Activated CD4-positive, alpha-beta T cell treated with anti-CD3 and anti-CD28 coated beads, Interleukin-2, amount 50 U/mL, for 24 hours (primary cell): ENCODE data around the gene CDH15.
A peak's percentile ranks its signal among the peaks of the same experiment; 100 is the strongest.

Experiments
- DNase-seq, 2 donors: peaks; one replicate each; pipeline ENCODE4 v3.0.0-alpha.2; 2020; ENCODE audit warnings: low read depth in 1 of 2, low spot score in 1 of 2

CDH15 gene

DNA sequence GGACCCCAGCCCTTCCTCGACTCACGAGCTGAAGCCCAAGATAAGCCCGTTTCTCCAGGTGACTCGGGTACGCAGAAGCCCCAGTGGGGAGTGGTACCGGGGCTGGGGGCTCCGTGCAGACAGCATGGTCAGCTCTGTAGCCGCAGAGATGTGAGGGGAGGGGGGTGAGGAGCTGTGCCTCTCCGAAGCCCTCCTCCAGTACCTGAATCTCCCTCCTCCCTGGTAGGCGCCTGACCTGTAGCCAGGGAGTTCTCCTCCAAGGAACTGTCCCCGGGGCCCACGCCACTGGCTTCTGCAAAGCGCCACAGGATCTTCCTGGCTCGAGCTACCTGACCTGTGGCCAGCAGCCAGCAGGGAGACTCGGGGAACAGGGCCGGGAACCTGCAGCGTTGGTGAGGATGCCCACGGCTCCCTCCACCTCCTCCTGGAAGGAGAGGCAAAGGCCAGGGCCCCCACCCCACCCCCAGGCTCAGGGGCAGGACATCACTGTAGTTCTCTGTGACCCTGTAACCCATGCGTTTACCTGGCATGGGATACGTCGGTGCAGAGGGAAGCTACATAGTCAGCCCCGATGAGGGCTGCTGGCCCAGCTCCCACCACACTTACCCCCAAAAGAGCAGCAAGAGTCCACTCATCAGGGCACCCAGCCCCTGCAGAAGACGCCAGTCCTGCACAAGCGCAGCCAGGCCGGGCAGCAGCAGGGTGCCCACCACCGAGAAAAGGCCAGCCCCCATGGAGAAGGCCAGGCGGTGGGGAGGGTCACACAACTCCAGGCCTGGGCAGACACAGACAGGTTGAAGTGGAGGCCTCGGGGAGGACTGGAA lies 27.1 kb downstream of the CDH15 start:
- DNase-seq = no peak

DNA sequence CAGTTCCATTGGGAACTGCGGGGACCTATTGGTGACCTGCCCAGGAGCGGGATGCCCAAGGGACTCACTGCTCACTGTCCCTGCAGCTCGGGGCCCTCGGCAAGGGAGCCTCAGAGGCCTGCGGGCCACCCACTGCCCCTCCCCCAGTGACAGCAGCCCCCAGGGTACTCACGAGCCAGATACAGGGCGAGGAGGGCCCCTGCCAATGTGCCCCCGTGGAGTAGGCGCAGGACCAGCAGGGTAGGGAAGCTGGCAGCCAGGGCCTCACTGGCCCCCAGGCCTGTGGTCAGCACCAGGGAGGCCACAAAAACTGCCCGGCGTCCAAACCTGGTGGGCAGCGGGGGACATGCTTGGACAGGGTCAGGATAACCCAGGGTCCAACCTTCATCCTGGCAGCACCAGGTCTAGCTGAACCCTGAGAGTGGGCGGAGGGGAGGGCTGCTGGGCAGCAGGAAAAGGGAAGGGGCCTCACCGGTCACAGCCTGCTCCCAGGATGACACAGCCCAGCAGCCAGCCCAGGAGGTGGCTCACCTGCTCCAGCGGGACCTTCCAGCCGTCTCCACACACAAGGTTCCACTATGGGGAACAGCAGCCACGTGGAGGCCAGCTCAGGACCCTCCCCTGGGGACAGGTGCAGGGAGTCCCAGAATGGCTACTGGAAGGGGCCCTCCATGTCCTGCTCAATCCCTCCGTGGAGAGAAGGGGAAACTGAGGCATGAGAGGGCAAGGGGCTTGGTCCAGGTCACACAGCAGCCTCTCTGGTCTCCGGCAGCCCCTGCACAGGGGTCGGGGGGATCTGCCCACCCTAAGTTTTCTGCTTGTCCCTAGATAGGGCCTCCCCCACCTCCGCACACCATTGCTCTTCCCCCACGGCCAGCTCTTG lies 27.9 kb downstream of the CDH15 start:
- DNase-seq = no peak

- DNase-seq = no peak
Measured at GRCh38 chr16:89200124-89200849, 28.7 kb downstream of the CDH15 start, which contains the start of gene SLC22A31. SLC22A31 (minus strand) TSS chr16:89200537; CDS start chr16:89200501, 36 bp downstream.

GRCh38 chr16:89200850-89201411 lies 29.4 kb downstream of the CDH15 start:
- no peak for DNase-seq

- peak; percentile 61 to 70 for DNase-seq
Measured at GRCh38 chr16:89201439-89202377, 30.2 kb downstream of the CDH15 start.

- no peak for DNase-seq
Measured at GRCh38 chr16:89202422-89203215, 31.1 kb downstream of the CDH15 start.

DNA sequence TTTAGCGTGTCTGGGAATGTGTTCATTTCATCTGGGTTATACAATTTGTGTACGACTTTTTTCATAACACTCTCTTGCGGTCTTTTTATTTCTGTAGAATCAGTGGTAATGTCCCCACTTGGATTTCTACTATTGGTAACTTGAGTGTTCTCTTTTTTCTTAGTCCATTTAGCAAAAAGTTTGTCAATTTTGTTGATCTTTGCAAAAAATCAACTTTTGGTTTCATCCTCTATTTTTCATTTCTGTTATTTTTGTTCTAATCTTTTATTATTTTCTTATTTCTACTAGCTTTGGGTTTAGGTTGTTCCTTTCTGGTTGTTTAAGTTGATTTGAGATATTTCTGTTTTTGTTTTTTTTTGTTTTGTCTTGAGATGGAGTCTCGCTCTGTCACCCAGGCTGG lies 36.4 kb downstream of the CDH15 start:
- no peak for DNase-seq

- no peak for DNase-seq
Measured at GRCh38 chr16:89209522-89210044, 38.0 kb downstream of the CDH15 start.

- no peak for DNase-seq
Measured at GRCh38 chr16:89210165-89210903, 38.8 kb downstream of the CDH15 start.

DNA sequence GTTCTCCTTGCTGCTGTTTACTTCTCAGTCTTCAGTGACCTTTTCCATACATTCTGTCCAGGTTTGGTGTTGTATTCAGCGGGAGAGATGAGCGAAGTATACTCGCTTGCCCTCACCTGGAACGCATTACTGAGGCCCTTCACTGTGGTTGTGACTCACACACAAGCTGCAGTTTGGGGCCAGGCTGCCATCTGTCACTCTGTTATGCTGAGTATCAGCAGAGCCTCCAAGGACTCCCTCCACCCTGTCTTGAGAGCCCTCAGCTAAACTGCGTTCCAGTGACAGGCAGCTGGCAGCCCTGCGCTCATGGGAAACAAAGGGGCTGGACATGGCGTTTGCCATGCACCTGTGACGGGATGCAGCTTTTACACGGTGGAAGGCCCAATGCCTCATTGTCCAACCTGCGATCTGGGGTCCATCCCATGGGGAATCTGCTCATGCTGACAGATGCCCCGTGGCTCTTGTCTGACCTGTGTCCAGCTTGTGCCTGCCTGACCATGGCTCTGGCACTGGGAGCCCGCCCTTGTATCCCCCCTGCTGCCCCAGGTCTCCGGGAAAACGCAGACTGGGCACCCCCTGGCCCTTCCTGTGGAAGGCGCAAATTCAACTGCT lies 39.5 kb downstream of the CDH15 start:
- DNase-seq = no peak

DNA sequence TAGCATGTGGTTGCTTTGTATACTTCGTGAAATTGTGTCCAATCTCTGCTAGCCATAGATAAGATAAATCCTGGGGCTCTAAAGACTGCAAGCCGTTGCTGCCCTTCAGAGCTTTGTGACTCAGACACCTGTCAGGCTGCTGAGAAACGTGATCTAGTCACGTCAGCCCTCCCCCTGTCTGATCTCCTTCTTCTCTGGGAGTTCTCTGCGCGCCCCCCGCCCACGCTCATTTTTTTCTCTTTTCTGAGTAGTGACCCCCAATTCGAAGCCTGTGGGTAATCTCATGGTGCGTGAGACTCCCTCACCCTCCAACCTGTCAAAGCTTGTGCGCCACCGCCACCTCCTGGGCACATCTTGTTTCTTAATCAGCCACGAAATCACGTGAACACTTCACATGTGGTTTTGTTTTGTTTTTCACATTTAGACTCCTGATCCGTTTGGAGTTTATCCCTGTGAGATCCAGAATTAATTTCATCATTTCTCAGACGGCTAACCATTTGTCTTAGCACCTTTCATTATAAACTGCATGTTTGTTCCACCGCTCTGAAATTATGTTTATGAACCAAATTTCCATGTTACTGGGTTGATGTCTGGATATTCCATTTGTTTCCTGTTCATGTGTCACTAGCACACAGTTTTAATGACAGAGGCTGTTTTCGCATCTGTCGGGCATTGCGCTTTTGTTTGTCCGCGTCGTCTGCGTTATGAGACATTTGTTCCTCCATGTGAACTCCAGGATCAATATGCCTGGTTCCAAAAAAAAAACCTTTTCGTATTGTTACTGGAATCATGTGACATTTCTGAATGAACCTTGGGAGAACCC lies 45.0 kb downstream of the CDH15 start:
- DNase-seq = peak; percentile 64 to 70

DNA sequence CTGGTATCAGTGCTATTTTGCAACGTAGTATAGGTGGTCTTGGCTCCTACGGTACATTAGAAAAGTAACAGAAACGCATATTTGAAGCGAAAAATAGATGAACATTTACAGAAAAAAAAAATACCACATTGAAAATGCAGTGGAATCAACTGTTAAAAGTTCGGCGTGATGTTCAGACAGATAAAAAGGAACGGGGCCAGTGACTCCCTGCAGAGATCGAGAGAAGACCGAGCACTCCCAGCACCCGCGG lies 45.5 kb downstream of the CDH15 start:
- no peak for DNase-seq

- peak; percentile 52 to 68 for DNase-seq
Measured at GRCh38 chr16:89217388-89218191, 46.0 kb downstream of the CDH15 start, which contains the start of gene ZNF778. ZNF778 (plus strand) TSS chr16:89217703; CDS start chr16:89221128, 3,425 bp downstream.

DNA sequence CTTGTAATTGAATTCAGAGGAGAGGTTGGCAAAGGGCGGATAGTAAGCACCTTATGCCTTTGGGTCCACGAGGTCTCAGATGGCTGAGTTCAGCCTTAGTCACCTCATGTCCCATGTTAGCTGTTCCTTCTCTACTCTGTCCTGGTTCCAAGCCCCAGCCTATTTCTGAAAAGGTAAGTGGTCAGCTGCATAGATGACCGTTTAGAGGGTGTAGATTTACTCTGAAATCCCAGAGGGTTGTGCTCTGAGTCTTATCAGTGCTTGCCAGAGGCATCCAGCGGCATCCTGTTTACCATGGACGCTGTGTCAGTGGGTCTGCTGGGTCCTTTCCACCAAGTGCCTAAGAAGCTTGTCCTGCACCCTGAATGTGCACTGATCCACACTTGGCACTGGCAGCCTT lies 47.8 kb downstream of the CDH15 start:
- no peak for DNase-seq

GRCh38 chr16:89221604-89222003 lies 50.1 kb downstream of the CDH15 start:
- DNase-seq = no peak

- no peak for DNase-seq
Measured at GRCh38 chr16:89222931-89223330, 51.4 kb downstream of the CDH15 start.
